GM10266 (cell line): ENCODE measurements around the gene SMARCC1.

Experiments used
- DNase-seq: peaks from one replicate; pipeline ENCODE4 v3.0.0; 2012; ENCODE audit errors: extremely low spot score
- CTCF ChIP-seq: IDR thresholded peaks from 2 replicates; pipeline ENCODE4 v1.5.1; 2012; ENCODE audit warnings: mild to moderate bottlenecking, low read depth; ENCODE audit not compliant: control insufficient read depth, insufficient read depth; ENCODE audit errors: missing control alignments

Gene SMARCC1

DNA sequence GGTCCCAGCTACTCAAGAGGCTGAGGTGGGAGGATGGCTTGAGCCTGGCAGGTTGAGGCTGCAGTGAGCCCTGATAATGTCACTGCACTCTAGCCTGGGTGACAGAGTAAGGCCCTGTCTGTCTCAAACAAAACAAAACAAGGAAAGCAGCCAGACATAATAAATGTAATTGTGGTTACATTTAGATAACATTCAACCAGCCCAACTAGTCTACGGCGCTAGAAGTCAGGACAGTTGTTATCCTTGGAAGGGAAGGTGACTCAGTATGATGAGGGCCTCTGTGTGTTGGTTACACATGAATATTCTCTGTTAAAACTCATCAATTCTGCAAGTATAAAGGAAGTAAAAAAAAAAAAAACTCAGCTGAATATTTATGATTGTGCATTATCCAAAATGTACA, 176.0 kb downstream of the SMARCC1 start:
- TF ChIP-seq CTCF: no peak
- no peak for DNase-seq

DNA sequence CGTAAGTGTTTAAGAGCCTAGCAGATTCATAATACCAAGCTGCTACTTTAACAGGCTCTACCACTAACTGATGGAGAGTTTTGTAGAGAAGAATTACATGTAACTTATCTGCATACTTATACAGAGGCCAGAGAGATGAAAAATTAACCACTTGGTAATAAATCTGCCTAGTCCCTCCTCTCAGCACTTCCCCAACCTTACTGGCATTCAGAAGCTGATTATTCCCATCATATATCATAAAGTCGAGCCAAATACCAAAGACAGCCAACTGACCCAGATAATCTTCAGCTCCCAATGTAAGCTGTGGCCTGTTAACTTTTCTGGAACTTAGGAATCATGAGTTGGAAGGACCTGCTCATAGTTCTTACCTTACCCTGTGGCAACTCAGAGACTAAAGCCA, 177.5 kb downstream of the SMARCC1 start:
- no peak for TF ChIP-seq CTCF
- no peak for DNase-seq

DNA sequence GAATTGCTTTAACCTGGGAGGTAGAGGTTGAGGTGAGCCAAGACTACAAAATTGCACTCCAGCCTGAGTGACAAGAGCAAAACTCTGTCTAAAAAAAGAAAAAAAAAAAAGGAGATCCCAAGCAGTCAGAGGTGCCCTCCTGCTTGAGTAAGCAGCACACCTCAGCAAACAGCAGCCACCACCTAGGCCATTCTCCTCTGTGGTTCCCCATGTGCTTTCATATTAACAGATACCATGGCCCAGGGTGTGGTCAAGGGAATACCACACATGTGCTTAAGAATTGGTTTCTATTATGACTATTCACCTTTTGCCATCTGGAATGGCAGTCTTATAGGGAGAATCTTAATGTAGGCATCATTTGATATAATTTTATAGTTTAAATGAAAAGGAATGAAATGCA, 178.4 kb downstream of the SMARCC1 start:
- no peak for TF ChIP-seq CTCF
- DNase-seq: no peak

- DNase-seq: no peak
- no peak for TF ChIP-seq CTCF
Measured at GRCh38 chr3:47601281-47601680, 180.4 kb downstream of the SMARCC1 start.

DNA sequence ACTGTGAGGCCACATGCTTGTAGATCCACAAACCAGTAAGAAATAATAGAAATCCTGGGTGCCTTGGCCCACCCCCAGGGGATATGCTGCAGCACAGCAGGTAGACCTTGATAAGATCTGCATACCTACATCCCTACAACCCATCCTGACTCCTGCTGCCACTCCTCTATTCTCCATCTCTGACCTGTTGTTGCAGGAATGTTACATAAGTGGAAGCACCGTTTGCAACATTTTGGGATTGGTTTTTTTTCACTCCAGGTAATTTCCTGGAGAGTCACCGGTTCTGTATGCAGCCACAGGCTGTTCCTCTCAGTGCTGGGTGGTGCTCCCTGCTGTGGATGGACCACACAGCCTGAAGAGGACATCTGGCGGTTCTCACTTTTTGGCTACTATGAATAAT, 186.9 kb downstream of the SMARCC1 start:
- no peak for DNase-seq
- TF ChIP-seq CTCF: no peak

DNA sequence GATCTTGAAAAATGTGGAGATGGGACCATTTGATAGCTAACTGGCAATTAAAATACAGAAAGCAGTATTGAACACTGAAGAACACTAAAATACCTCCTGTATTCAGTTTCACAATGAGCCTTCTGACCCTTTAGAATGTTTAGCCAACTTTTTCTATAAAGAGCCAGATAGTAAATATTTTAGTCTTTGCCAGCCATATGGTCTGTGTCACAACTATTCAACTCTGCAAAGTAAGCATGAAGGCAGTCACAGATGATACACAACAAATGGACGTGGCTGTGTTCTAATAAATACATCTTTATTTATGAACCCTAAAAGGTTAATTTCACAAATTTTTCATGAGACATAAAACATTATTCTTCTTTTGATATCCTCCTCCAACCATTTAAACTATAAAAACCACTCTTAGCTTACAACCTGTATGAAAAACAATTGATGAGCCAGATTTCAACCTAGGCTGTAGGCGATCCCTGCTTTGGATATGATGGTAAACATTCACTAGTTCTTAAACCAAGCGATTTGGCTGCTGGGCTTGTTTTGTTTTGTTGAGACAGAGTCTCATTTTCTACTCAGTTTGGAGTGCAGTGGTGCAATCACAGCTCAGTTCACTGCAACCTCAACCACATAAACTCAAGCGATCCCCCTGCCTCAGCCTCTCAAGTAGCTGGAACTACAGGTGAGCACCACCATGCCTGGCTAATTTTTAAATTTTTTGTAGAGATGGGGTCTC, 189.5 kb downstream of the SMARCC1 start:
- no peak for DNase-seq
- no peak for TF ChIP-seq CTCF

DNA sequence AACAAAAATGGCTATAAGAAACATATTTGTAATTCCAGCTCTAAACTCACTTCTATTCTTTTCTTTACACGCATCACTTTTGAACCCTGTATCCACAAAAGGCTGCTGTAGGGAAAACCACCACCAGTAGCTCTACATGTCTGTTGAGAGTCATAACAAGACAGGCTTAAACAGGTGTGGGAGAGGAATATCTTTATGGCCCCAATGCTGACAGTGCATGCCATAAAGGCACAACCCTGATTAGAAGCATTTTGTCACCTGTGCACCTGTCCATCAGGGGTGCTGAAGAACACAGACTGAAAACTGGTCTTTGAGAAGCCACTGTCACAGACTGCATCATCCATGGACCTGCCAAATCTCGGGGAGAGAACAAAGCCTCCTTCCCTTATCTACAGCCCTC, 191.5 kb downstream of the SMARCC1 start:
- no peak for DNase-seq
- no peak for TF ChIP-seq CTCF
